Naive thymus-derived CD4-positive, alpha-beta T cell (primary cell): ENCODE measurements around the gene PEX14. TPM values are rescaled to one million over a fixed set of nuclear protein-coding genes. Genes with fewer than 3 reads are reported as not detected.

ENCODE experiments used
- ATAC-seq: fragments of 150-1000 bp; cut with Tn5 transposase; 2 replicates; pipeline ENCODE4 v1.10.0; 2021; ENCODE audit warnings: mild to moderate bottlenecking, moderate library complexity
- CTCF ChIA-PET: fragments of 350-600 bp; sonication (Branson Sonifier 250); formaldehyde crosslinking; loops from one replicate; lab custom pipeline; 2021; ENCODE audit warnings: antibody characterized with exemption; lab: Charles Lee
- POLR2A ChIA-PET: fragments of 350-600 bp; sonication (Branson Sonifier 250); formaldehyde crosslinking; loops from one replicate; lab custom pipeline; 2021; ENCODE audit warnings: antibody characterized with exemption, inconsistent platforms; lab: Charles Lee
- DNase-seq, 9 donors: peaks; one replicate each; pipeline versions ENCODE4 v3.0.0 to v3.0.0-alpha.2; 2020 to 2022; ENCODE audit warnings: mixed read lengths in 1 of 9
- H3K27ac ChIP-seq: one replicate; pipeline ENCODE4 v1.7.0; 2013; ENCODE audit warnings: mild to moderate bottlenecking, low read depth, low read length, moderate library complexity
- H3K27me3 ChIP-seq, 2 donors: one replicate each; pipeline ENCODE4 v1.7.0; 2013; ENCODE audit warnings: low read length in 2 of 2, mild to moderate bottlenecking in 2 of 2, moderate library complexity in 2 of 2; ENCODE audit not compliant: control insufficient read depth in 2 of 2, insufficient read depth in 2 of 2
- H3K36me3 ChIP-seq, 3 experiments: 1 replicate in 2 of 3; 2 replicates in 1 of 3; pipeline ENCODE4 v1.7.0; 2013; ENCODE audit warnings: low read length in 3 of 3, mild to moderate bottlenecking in 3 of 3, moderate library complexity in 1 of 3; ENCODE audit not compliant: insufficient read depth in 3 of 3, control insufficient read depth in 2 of 3
- H3K4me1 ChIP-seq, 2 donors: one replicate each; pipeline ENCODE4 v1.7.0; 2013; ENCODE audit warnings: low read length in 2 of 2, mild to moderate bottlenecking in 2 of 2, moderate library complexity in 1 of 2; ENCODE audit not compliant: control insufficient read depth in 2 of 2, insufficient read depth in 2 of 2
- H3K4me3 ChIP-seq: 2 replicates; pipeline ENCODE4 v1.7.0; 2013; ENCODE audit warnings: mild to moderate bottlenecking, low read length
- H3K9me3 ChIP-seq, 3 experiments: 1 replicate in 2 of 3; 2 replicates in 1 of 3; pipeline ENCODE4 v1.7.0; 2013; ENCODE audit warnings: low read length in 3 of 3; ENCODE audit not compliant: control insufficient read depth in 2 of 3
- H3K27ac Mint-ChIP-seq, 9 donors: one replicate each; pipeline ENCODE4 v1.8.0; 2020 to 2022; ENCODE audit warnings: mixed read lengths in 9 of 9, mild to moderate bottlenecking in 8 of 9, moderate library complexity in 5 of 9, inconsistent platforms in 2 of 9
- H3K27me3 Mint-ChIP-seq, 5 donors: one replicate each; pipeline ENCODE4 v1.8.0; 2021 to 2022; ENCODE audit warnings: mixed read lengths in 5 of 5, mild to moderate bottlenecking in 1 of 5
- H3K36me3 Mint-ChIP-seq, 5 donors: one replicate each; pipeline ENCODE4 v1.8.0; 2020 to 2022; ENCODE audit warnings: mixed read lengths in 5 of 5, mild to moderate bottlenecking in 3 of 5, inconsistent platforms in 1 of 5
- H3K4me1 Mint-ChIP-seq, 7 donors: one replicate each; pipeline ENCODE4 v1.8.0; 2020 to 2022; ENCODE audit warnings: mixed read lengths in 7 of 7, mild to moderate bottlenecking in 3 of 7, inconsistent platforms in 1 of 7
- H3K4me3 Mint-ChIP-seq, 10 donors: one replicate each; pipeline ENCODE4 v1.8.0; 2020 to 2022; ENCODE audit warnings: mild to moderate bottlenecking in 10 of 10, mixed read lengths in 10 of 10, moderate library complexity in 6 of 10, inconsistent platforms in 2 of 10
- H3K9me3 Mint-ChIP-seq, 11 donors: one replicate each; pipeline ENCODE4 v1.8.0; 2020 to 2022; ENCODE audit warnings: mixed read lengths in 11 of 11, mild to moderate bottlenecking in 4 of 11, inconsistent platforms in 1 of 11, moderate library complexity in 1 of 11
- intact Hi-C, 2 donors: fragments of 100-400 bp; cut with micrococcal nuclease; formaldehyde crosslinking; loops; one replicate each; pipeline ENCODE4 v1.15.1; 2023
- polyA plus RNA-seq, 2 donors: library from polyadenylated mRNA; unstranded; fragments of 300-500 nt; fragmentation: Illumina TruSeq; gene quantifications; one replicate each; pipeline ENCODE4 v1.2.3, GENCODE V29; 2021
- total RNA-seq, 6 experiments: library from RNA in 5 of 6; stranded (reverse) in 5 of 6; gene quantifications; 1 replicate in 5 of 6; 2 replicates in 1 of 6; pipeline ENCODE4 v1.2.3 and lab custom pipeline; 2021 to 2026

The PEX14 gene
- total and polyA plus RNA-seq, 7 experiments from 2014 or later, result 3.6 to 27.8 (median 21.3) TPM

- Histone ChIP-seq H3K4me1 (no peaks in the 10 kb centered on the region), H3K27me3 (no peaks in the 10 kb centered on the region), H3K36me3 (peaks cover 0 to 27% (median 0%) of the 10 kb centered on the region in 3 experiments), H3K4me3 (no peak overlapping the region), H3K27ac (no peak overlapping the region), H3K9me3 (no peaks in the 10 kb centered on the region)
- H3K27ac Mint-ChIP-seq, result no peak overlapping the region
- no peak overlapping the region for H3K4me3 Mint-ChIP-seq
- ChIA-PET POLR2A (no interaction called here), CTCF (interaction anchor here (0.7 kb wide), 1 partner anchor 1776 kb away, joined by 3 read pairs; no protein-coding TSS in a partner anchor)
- DNase-seq, result no peak
- no peaks in the 10 kb centered on the region for H3K9me3 Mint-ChIP-seq
- no peak for ATAC-seq
- H3K4me1 Mint-ChIP-seq, result peaks cover 0 to 7% (median 1%) of the 10 kb centered on the region in 7 donors
- peaks cover 0 to 22% (median 5%) of the 10 kb centered on the region in 5 donors for H3K36me3 Mint-ChIP-seq
- H3K27me3 Mint-ChIP-seq, result no peaks in the 10 kb centered on the region
- intact Hi-C loops, result no loop called here
Observed at GRCh38 chr1:10610901-10611600, 136.3 kb downstream of the PEX14 start.

GRCh38 chr1:10612436-10613160 lies 137.8 kb downstream of the PEX14 start:
- no peaks in the 10 kb centered on the region for H3K27me3 ChIP-seq
- no peaks in the 10 kb centered on the region for H3K4me1 ChIP-seq
- intact Hi-C loops, result no loop called here
- Mint-ChIP-seq H3K27ac (no peak overlapping the region), H3K9me3 (no peaks in the 10 kb centered on the region), H3K36me3 (peaks cover 0 to 22% (median 5%) of the 10 kb centered on the region in 5 donors), H3K4me1 (peaks cover 0 to 4% (median under 1%) of the 10 kb centered on the region in 7 donors), H3K4me3 (no peak overlapping the region), H3K27me3 (no peaks in the 10 kb centered on the region)
- no peak overlapping the region for H3K27ac ChIP-seq
- H3K36me3 ChIP-seq, result peaks cover 0 to 27% (median 0%) of the 10 kb centered on the region in 3 experiments
- ChIA-PET POLR2A (no interaction called here), CTCF (no interaction called here)
- no peaks in the 10 kb centered on the region for H3K9me3 ChIP-seq
- no peak for ATAC-seq
- H3K4me3 ChIP-seq, result no peak overlapping the region
- no peak for DNase-seq

GRCh38 chr1:10613340-10613739 lies 138.6 kb downstream of the PEX14 start:
- Histone ChIP-seq H3K4me1 (no peaks in the 10 kb centered on the region), H3K27me3 (no peaks in the 10 kb centered on the region), H3K36me3 (peaks cover 0 to 33% (median 0%) of the 10 kb centered on the region in 3 experiments), H3K9me3 (no peaks in the 10 kb centered on the region), H3K27ac (no peak overlapping the region), H3K4me3 (no peak overlapping the region)
- Mint-ChIP-seq H3K27ac (no peak overlapping the region), H3K27me3 (no peaks in the 10 kb centered on the region), H3K9me3 (no peaks in the 10 kb centered on the region), H3K4me3 (no peak overlapping the region), H3K4me1 (peaks cover 0 to 4% (median 0%) of the 10 kb centered on the region in 7 donors), H3K36me3 (peaks cover 0 to 22% (median 5%) of the 10 kb centered on the region in 5 donors)
- ChIA-PET CTCF (no interaction called here), POLR2A (no interaction called here)
- no peak for DNase-seq
- no peak for ATAC-seq
- intact Hi-C loops, result no loop called here

GRCh38 chr1:10613861-10614260 lies 139.1 kb downstream of the PEX14 start:
- H3K36me3 Mint-ChIP-seq, result peaks cover 0 to 20% (median 6%) of the 10 kb centered on the region in 5 donors
- ATAC-seq, result no peak
- POLR2A ChIA-PET, result no interaction called here

GRCh38 chr1:10614377-10615225 lies 139.9 kb downstream of the PEX14 start:
- no peaks in the 10 kb centered on the region for H3K4me1 ChIP-seq
- no peaks in the 10 kb centered on the region for H3K9me3 ChIP-seq
- ChIA-PET CTCF (no interaction called here), POLR2A (no interaction called here)
- no peaks in the 10 kb centered on the region for H3K27me3 Mint-ChIP-seq
- H3K27ac Mint-ChIP-seq, result no peak overlapping the region
- intact Hi-C loops, result no loop called here
- no peak overlapping the region for H3K4me3 Mint-ChIP-seq
- H3K4me3 ChIP-seq, result no peak overlapping the region
- H3K27me3 ChIP-seq, result no peaks in the 10 kb centered on the region
- ATAC-seq (no peak), DNase-seq (no peak)
- peaks cover 0 to 15% (median 6%) of the 10 kb centered on the region in 5 donors for H3K36me3 Mint-ChIP-seq
- H3K4me1 Mint-ChIP-seq, result peaks cover 0 to 4% (median 0%) of the 10 kb centered on the region in 7 donors
- peaks cover 0 to 40% (median 0%) of the 10 kb centered on the region in 3 experiments for H3K36me3 ChIP-seq
- H3K27ac ChIP-seq, result no peak overlapping the region
- H3K9me3 Mint-ChIP-seq, result no peaks in the 10 kb centered on the region

More at GRCh38 chr1:10613861-10614260, 139.1 kb downstream of the PEX14 start:
- H3K4me1 ChIP-seq, result no peaks in the 10 kb centered on the region
- Mint-ChIP-seq H3K4me1 (peaks cover 0 to 4% (median 0%) of the 10 kb centered on the region in 7 donors), H3K27me3 (no peaks in the 10 kb centered on the region), H3K27ac (no peak overlapping the region), H3K4me3 (no peak overlapping the region), H3K9me3 (no peaks in the 10 kb centered on the region)
- H3K36me3 ChIP-seq, result peaks cover 0 to 38% (median 0%) of the 10 kb centered on the region in 3 experiments
- no peaks in the 10 kb centered on the region for H3K9me3 ChIP-seq
- intact Hi-C loops, result no loop called here
- no peaks in the 10 kb centered on the region for H3K27me3 ChIP-seq
- no peak overlapping the region for H3K27ac ChIP-seq
- no peak for DNase-seq
- CTCF ChIA-PET, result no interaction called here
- no peak overlapping the region for H3K4me3 ChIP-seq

GRCh38 chr1:10615332-10615731 lies 140.6 kb downstream of the PEX14 start:
- H3K4me1 Mint-ChIP-seq, result peaks cover 0 to 4% (median 0%) of the 10 kb centered on the region in 7 donors
- peaks cover 0 to 40% (median 0%) of the 10 kb centered on the region in 3 experiments for H3K36me3 ChIP-seq
- H3K27ac ChIP-seq, result no peak overlapping the region
- H3K4me1 ChIP-seq, result no peaks in the 10 kb centered on the region
- intact Hi-C loops, result no loop called here
- no peak overlapping the region for H3K4me3 Mint-ChIP-seq
- no peaks in the 10 kb centered on the region for H3K27me3 Mint-ChIP-seq
- peaks cover 0 to 15% (median 6%) of the 10 kb centered on the region in 5 donors for H3K36me3 Mint-ChIP-seq
- no peak for ATAC-seq
- no peaks in the 10 kb centered on the region for H3K9me3 Mint-ChIP-seq
- CTCF ChIA-PET, result no interaction called here
- POLR2A ChIA-PET, result no interaction called here
- H3K4me3 ChIP-seq, result no peak overlapping the region
- H3K27ac Mint-ChIP-seq, result no peak overlapping the region
- H3K9me3 ChIP-seq, result no peaks in the 10 kb centered on the region
- no peak for DNase-seq
- H3K27me3 ChIP-seq, result no peaks in the 10 kb centered on the region
